CD4-positive, alpha-beta T cell treated with Interleukin-17A for 4 hours (primary cell): ENCODE measurements around the gene GRB14.

Experiments
- DNase-seq: peaks from one replicate; pipeline ENCODE4 v3.0.0-alpha.2; 2020; ENCODE audit warnings: mixed read lengths

The GRB14 gene

DNA sequence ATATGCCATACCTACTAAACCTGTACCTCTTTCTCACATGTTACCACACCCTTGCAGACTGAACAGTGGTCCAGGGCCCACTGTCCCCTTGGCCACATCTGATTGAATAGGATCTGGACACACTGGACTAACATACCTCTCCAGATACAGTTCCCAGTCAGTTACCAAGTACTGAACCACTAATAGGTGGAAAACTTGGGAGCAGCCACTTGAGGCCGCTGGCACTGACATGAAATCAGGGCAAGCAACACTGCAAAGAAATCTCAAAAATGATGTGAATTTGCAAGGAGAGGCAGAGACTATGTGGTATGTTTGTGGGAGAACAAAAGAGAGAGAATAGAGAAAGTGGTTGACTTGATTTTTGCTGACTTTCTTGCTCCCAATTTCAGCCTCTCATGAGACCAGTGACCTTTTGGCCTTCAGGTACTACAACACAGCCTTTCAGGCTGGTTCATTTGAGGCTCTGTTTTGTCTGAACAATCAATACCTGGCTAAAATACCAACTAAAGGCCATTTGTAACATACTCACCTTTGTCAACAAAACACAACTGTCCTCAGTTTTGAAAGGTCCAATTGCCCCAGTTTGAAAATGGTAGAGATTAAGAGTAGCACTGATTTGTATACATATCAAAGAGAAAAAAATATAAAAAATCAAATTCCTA, 7.8 kb downstream of the GRB14 start:
- DNase-seq: no peak

DNA sequence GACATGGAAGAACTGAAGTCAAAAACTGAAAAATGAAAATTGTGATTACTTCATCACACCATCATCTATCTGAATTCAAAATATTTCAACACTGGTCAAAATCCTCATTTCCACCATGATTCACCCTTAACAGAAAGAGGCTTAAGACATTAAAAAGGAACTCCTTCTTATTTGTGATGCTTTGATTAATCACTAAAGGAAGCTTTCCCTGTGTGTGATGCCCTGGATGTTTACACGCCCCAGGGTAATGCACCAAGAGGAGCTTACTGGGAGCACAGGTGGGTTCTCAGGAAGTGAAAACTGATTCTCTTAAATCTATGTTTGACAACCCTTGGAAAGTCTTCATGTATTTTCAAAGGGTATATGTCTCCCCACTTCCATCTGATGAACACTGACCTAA, 11.5 kb downstream of the GRB14 start:
- DNase-seq: no peak

GRCh38 chr2:164606557-164606956, 14.7 kb downstream of the GRB14 start:
- no peak for DNase-seq

DNA sequence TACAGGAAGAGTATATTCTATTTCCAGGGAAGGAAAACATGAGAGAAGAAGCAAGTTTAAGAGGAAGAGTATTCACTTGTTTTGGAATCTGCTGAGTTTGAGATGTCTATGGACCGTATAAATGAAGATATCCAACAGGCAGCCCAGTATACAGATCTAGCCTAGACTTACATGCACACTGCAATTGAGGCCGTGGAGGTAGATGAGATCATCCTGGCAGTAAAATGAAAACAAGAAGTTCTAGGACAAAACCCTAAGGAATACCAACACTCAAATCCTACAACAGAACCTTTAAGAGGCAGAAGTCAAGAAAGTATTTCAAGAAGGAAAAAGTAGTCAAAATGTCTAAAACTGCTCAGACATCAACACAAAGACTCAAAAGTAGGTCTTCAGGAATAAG, 16.0 kb downstream of the GRB14 start:
- DNase-seq: no peak

DNA sequence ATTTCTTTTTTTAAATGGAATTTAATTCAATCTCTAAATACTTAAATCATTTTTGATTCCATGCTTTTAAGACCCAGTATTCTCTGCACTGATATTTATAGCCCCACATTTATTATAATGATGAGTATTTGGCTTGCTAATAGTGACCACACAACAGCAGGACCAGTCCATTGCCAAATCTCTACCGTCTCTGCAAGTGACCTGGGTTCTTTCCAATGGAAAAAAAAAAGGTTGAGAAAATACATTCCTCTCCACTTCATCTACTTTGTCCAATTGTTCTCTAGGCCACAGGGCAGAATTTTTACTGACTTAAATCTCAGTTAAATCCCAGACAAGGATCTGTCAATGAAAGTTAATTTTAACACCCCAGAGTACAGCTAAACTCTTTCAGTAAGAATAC, 20.5 kb downstream of the GRB14 start:
- no peak for DNase-seq

DNA sequence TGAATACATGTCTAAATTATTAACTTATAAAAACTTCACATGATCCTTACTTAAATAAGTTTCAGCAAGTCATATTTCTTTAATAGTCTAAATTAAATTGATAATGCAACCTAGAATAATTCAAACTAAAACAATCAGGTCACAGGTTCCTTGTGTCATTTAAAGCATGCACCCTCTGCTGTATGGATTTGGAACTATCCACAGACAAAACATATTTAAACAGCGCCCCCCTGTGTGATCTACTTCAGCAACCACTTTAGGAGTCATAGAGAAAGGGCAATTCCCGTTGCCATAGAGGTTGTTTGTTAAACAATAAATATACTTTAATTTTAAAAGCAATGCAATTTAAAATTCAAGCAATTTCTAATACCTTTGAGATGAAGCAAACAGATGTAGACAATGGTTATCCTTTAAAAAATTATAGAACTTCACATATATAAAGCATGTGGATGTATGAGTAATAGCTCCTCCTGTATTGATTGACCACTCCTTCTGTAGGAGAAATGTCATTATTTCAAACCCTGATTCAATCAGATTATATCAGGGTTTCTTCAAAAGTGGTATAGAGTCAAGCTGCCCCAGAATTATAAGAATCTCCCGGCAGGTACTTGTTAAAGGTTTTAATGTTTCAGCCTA, 21.2 kb downstream of the GRB14 start:
- no peak for DNase-seq

DNA sequence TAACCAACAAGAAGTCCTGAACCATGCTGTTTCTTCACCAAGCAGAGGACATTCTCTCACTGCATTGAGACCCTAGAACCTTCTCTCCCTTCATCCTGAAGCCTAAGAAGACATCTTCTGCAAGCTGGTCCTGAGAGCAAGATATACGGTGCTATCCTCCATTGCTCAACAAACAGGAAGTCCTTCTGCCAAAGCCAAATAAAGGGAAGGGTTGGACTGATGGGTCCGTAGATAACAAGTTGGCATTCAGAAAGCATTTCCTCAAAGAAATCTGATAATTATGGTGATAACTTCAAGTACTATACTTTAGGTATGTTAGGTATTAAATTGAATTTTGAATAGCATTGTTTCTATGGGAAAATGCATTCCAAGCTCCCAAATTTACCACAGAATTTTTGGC, 23.3 kb downstream of the GRB14 start:
- no peak for DNase-seq

DNA sequence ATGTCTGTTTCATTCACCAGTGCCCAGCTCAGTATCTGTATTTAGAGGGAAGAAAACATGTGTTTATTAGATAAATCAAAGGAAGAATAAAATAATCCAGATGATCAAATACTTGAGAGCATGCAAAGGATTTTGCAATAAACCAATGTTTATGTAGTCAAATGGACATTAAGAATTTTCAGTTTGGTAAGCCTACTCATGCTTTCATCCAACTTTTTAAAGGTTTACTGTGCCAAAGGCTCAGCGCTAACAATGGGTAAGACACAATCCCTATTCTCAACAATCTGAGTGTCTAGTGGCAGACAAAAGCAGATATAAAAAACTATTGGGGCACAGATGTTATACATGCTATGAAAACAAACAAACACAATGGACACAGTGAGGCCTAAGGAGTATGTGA, 26.3 kb downstream of the GRB14 start:
- DNase-seq: no peak

GRCh38 chr2:164593959-164594358, 27.3 kb downstream of the GRB14 start:
- no peak for DNase-seq

DNA sequence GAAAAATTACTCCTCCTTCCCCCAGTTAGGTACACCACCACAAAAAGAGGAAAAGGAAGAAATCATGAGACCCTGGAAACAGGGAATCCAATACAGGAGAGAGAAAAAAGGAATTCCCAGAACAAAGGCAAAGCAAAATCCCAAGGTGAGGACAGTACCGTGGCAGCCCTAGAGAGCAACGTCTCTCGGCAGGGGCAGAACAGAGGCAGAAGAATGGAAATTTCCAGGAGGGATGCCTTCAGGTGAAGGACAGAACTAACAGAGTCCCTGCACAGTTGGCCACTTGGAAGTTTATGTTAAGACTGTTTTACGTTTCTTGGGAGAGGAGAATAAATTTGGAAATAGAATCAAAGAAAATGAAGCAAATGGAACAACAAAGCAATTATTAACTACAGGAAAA, 27.7 kb downstream of the GRB14 start:
- no peak for DNase-seq

DNA sequence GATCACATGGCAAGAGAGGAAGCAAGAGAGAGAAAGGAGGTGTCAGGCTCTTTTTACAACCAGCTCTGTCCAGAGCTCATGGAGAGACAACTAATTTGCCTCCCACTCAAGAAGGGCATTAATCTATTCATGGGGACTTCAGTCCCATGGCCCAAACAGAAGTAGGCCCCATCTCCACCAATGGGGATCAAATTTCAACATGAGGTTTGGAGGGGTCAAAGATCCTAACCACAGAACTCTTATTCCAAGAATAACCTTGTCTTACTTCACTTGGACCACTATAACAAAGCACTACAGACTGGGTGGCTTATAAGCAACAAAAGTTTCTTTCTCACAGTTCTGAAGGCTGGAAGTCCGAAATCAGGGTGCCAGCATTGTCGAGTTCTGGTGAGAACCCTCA, 31.8 kb downstream of the GRB14 start:
- DNase-seq: no peak

- no peak for DNase-seq
These were observed 40.2 kb downstream of the GRB14 start for GRCh38 chr2:164581050-164581449.

- no peak for DNase-seq
These were observed 46.4 kb downstream of the GRB14 start for GRCh38 chr2:164574931-164575330.

DNA sequence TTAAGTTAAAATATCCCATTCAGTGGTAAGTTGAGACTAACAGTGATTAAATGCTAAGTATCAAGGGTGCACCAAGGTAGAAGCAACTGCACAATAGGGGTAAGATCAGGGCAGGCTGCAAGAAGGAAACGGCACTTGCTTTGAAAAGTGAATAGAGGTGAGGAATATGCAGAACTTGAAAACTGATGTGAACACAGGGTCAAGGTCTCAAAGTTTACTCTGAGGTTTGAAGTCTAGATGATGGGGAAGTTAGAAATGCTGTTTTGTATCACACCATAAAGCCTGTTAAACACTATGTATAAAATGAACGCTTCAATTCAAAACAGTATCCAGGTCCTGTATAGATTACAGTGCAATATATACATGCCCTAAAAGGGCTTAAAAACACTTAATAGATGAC, 50.8 kb downstream of the GRB14 start:
- DNase-seq: no peak

GRCh38 chr2:164569378-164569777, 51.9 kb downstream of the GRB14 start:
- DNase-seq: no peak

DNA sequence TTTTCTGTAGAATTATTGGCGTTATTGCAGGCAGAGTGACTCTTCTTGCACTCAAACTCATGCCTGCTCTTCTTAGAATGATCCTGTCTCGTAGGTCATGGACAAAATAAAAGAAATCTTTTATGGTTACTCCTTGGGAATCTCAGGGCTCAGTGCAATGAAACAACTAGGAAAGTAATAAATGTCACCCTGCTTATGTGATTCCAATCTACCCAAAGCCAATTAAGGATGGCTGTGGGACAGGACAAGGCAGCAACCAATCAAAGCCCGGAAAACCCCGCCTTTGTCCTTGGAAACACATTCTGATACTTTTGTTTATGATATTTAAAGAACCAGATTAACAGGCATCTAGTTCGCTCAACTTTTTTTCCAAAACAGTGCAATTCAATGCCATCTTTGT, 53.0 kb downstream of the GRB14 start:
- no peak for DNase-seq

- DNase-seq: no peak
These were observed 53.8 kb downstream of the GRB14 start for GRCh38 chr2:164567335-164567989.

GRCh38 chr2:164565359-164565758, 55.9 kb downstream of the GRB14 start:
- DNase-seq: no peak

DNA sequence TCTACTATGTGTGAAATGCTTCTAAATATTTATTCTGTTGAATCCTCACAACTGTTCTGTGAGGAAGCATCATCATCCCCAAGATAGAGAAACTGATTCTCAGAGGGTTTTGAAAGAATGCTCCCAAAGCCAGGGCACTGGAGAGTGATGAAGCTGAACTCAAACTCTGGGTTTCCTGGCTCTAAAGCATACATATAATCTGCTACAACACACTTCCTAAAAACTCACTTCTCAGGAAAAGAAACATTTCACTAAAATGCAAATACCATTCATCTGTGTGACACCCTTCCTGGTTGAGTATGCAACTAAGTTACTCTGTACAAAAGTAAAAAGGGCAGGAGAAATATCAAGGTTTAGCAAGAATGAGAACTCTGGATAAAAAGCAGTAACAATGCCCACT, 58.6 kb downstream of the GRB14 start:
- DNase-seq: no peak

DNA sequence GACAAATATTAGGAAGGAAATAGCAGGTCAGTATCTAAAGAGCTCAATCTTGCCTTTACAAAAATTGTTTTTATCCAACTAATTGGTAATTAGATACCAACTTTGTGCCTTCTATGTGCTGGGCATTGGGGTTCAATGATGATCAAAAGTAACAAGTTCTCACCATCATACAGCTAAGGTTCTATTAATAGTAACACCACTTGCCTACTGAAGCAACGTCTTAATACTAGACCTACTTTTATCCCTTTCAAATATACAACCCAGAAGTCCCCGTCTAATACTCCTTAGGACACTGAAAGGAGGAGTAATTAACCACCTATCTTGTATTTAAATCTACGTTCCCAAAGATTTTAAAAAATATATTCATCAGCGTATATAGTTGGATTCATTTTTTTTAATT, 59.3 kb downstream of the GRB14 start:
- DNase-seq: no peak

GRCh38 chr2:164561416-164561815, 59.9 kb downstream of the GRB14 start:
- no peak for DNase-seq

- no peak for DNase-seq
These were observed 60.4 kb downstream of the GRB14 start for GRCh38 chr2:164560902-164561301.

DNA sequence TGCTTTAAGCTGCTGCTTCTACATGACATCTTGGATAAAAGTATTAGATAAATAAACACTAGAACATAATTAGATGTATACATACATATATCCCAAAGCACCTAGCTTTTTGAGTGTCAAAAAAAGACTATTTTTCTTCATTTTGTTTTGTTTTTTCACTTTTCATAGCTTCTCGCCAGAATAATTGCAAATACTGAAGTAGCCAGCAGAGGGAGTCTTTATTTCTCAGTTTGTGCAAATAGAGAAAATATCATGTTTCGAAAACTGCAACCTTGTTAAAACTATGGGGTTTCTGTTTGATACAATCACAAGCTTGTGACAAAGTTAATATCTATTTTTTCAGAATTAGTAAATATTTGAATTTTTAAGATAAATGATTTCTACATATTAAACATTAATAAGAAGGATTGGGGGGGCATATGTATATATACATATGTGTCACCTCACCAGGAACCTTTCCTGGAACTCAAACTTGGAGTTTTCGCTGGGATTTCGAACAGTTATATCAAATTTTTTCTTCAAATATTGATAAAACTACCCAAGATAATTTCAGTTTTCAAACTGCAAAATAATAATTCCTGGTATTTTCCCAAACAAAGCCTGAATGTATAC, 61.0 kb downstream of the GRB14 start:
- DNase-seq: no peak

GRCh38 chr2:164558450-164558849, 62.8 kb downstream of the GRB14 start:
- DNase-seq: no peak
